ENCODE results near the gene AGFG2. TPM values are rescaled to one million over a fixed set of nuclear protein-coding genes. Genes with fewer than 3 reads are reported as not detected.
A peak's percentile ranks its signal among the peaks of the same experiment; 100 is the strongest.
"Not testable (repeated sequence)": the region's sequence is repeated elsewhere in the genome, so short reads cannot be mapped to it uniquely, and the experiment has no call there.

AGFG2 gene
- total RNA-seq, 1 donor: 10.5 TPM

DNA sequence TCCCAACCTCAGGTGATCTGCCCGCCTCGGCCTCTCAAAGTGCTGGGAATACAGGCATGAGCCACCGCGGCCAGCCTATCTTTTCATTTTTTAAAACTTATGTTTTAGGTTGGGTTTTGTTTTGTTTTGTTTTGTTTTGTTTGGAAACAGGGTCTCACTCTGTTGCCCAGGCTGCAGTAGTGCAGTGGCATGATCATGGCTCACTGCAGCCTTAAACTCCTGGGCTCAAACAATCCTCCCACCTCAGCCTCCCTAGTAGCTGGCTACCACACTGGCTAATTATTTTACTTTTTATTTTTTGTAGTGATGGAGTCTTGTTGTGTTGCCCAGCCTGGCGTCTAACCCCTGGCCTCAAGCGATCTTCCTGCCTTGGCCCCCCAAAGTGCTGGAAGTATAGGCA, 19.4 kb upstream of the AGFG2 start:
- no peak for DNase-seq (ENCODE audit: low read depth in 2 of 3, low spot score in 2 of 3)

DNA sequence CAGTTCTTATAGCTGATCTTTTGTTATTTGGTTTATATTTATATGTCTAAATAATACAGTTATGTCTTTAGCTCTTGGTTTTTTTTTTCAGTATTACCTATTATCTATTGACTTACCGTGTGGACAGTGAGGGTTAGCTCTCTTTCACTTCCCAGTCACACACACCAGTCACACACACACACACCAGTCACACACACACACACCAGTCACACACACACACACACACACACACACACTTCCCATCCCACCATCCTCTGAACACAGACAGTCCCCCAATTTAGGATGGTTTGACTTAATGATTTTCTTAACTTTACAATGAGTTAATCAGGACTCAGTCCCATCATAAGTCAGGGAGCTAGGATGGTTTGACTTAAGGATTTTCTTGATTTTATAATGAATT, 18.9 kb upstream of the AGFG2 start:
- no peak for DNase-seq (ENCODE audit: low read depth in 2 of 3, low spot score in 2 of 3)

DNA sequence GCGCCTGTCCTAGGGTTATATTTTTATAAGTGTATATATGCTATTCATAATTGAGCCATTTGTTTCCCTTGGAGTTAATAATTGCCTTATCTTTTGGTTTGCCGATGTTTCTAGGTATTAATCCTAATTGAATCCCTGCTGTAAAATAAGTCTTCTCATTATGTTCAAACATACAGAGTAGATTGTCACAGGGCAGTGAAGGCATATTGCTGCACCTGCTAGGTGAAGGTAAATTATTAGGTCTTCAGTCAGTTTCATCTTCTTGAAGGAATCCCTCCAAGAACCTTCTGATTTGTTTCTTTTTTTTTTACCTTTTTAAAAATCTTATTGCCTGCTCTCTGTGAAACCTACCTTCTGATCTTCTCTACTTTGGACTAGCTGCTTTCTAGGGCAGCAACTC, 17.9 kb upstream of the AGFG2 start:
- no peak for DNase-seq (ENCODE audit: low read depth in 2 of 3, low spot score in 2 of 3)

DNA sequence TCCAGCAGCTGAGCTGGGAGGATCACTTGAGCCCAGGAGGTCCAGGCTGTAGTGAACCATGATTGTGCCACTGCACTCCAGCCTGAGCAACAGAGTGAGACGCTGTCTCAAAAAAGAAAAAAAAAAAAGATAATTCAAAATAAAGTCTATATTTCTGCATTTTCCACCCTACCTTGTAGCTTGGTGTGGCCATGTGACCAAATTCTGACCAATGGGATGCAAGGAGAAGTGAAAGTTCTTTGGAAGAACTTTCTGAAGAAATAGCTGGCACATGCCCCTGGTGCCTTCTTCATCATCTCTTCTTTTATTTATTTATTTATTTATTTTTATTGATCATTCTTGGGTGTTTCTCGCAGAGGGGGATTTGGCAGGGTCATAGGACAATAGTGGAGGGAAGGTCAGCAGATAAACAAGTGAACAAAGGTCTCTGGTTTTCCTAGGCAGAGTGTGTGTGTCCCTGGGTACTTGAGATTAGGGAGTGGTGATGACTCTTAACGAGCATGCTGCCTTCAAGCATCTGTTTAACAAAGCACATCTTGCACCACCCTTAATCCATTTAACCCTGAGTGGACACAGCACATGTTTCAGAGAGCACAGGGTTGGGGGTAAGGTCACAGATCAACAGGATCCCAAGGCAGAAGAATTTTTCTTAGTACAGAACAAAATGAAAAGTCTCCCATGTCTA, 17.0 kb upstream of the AGFG2 start:
- DNase-seq (ENCODE audit: low read depth in 2 of 3, low spot score in 2 of 3): not testable (repeated sequence)

DNA sequence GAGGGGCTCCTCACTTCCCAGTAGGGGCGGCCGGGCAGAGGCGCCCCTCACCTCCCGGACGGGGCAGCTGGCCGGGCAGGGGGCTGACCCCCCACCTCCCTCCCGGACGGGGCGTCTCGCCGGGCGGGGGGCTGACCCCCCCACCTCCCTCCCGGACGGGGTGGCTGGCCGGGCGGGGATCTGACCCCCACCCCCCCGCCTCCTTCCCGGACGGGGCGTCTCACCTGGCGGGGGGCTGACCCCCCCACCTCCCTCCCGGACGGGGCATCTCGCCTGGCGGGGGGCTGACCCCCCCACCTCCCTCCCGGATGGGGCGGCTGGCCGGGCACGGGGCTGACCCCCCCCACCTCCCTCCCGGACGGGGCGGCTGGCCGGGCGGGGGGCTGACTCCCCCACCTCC, 15.8 kb upstream of the AGFG2 start:
- not testable (repeated sequence) for DNase-seq (ENCODE audit: low read depth in 2 of 3, low spot score in 2 of 3)

DNA sequence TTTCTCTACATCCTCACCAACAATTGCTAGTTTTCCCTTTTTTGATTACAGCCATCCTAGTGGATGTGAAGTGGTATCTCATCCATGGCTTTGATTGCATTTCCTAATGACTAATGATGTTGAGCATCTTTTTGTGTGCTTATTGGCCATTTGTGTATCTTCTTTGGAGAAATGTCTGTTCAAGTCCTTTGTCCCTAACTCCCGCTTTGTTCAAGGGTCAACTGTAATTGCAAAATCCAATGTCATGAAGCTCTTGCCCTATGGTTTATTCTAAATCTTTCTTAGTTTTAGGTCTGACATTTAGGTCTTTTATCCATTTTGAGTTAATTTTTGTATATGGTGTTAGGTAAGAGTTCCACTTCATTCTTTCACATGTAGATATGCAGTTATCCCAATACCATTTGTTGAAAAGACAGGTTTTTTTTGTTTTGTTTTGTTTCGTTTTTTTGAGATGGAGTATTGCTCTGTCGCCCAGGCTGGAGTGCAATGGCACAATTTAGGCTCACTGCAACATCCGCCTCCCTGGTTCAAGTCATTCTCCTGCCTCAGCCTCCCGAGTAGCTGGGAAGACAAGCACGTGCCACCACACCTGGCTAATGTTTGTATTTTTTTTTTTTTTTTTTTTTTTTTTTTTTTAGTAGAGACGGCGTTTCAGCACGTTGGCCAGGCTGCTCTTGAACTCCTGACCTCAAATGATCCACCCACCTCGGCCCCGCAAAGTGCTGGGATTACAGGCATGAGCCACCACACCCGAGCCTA, 10.7 kb upstream of the AGFG2 start:
- DNase-seq (ENCODE audit: low read depth in 2 of 3, low spot score in 2 of 3): not testable (repeated sequence)

DNA sequence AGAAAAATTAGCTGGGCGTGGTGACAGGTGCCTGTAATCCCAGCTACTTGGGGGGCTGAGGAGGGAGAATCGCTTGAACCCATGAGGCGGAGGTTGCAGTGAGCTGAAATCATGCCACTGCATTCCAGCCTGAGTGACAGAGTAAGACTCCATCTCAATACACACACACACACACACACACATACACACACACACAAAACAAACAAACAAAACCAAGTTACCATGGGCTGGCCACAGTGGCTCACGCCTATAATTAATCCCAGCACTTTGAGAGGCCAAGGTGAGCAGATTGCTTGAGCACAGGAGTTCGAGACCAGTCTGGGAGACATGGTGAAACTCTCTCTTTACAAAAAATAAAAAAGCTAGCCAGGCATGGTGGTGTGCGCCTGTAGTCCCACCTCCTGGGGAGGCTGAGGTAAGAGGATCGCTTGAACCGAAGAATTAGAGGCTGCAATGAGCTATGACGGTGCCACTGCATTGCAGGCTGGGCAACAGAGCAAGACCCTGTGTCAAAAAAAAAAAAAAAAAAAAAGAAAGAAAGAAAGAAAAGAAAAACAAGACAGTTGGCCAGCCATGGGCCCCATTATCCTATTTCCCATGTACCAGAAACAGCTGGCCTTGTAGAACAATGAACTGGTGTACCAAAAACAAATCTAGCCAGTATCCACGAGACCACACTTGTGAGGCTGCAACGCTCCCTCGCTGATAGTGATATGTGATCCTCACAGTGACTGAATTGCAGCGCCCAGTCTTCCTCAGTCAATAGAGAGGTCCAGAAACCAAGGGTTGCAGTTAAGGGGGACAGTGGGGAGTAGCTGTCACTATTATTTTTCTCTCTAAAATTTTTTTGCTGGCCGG, 6.6 kb upstream of the AGFG2 start:
- DNase-seq (ENCODE audit: low read depth in 2 of 3, low spot score in 2 of 3): no peak

DNA sequence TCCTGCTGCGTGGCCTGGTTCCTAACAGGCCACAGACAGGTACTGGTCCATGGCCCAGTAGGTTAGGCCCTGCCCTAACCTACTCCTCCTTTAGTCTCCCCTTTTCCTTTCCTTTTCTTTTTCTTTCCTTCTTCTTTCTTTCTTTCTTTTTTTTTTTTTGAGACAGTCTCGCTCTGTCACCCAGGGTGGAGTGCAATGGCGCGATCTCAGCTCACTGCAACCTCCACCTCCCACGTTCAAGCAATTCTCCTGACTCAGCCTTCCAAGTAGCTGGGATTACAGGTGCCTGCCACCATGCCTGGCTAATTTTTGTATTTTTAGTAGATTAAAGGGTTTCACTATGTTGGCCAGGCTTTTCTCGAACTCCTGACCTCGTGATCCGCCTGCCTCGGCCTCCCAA, 3.0 kb upstream of the AGFG2 start:
- DNase-seq (ENCODE audit: low read depth in 2 of 3, low spot score in 2 of 3): not testable (repeated sequence)

DNA sequence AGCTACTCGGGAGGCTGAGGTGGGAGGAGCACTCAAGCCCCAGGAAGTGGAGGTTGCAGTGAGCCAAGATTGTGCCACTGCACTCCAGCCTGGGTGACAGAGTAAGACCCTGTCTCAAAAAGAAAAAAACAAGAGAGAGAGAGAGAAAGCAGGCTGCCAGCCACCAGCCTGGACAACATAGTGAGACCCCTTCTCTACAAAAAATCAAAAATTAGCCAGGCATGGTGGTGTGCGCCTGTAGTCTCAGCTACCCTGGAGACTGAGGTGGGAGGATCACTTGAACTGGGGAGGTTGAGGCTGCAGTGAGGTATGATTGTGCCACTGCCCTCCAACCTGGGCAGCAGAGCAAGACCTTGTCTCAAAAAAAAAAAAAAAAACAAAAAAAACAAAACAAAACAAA, 2.3 kb upstream of the AGFG2 start:
- not testable (repeated sequence) for DNase-seq (ENCODE audit: low read depth in 2 of 3, low spot score in 2 of 3)

DNA sequence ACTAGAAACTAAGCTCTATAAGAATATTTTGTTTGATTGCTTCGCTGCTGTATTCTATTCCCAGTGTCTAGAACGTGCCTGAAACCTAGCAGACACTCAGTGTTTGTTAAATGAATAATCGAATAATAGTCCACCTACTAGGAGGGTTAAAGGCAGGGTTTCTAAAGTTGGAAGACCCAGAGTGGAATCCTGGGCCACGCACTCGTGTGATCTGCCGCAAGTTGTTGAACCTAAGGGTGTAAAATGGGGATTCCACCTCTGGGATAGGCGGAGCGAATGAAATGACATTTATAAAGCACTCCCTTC, 702 bp upstream of the AGFG2 start:
- DNase-seq (ENCODE audit: low read depth in 2 of 3, low spot score in 2 of 3): no peak

DNA sequence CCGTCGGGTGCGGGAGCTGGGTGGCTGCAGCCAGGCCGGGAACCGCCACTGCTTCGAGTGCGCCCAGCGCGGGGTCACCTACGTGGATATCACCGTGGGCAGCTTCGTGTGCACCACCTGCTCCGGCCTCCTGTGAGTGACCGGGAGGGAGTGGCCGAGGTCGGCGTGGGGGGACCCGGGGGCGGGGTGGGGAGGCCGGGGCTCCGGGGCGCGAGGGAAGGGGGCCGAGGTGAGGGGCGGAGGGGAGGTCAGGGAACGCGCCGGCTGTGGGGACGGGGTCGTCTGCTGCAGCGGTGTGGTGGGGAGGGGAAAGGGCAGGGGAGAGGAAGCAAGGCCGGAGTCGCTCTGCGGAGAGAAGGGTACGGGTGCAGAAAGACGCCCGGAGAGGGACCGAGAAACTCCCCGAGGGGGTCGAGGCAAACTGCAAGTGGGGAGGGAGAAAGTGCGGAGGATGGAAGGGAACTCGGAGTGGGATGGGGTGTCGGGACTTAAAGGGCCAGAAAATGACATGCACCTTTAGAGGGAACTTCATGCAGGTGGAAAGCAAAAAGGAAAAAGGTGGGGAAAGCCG, 518 bp downstream of the AGFG2 start:
- DNase-seq (ENCODE audit: low read depth in 2 of 3, low spot score in 2 of 3): peak in 1 of 3 donors; percentile 6

DNA sequence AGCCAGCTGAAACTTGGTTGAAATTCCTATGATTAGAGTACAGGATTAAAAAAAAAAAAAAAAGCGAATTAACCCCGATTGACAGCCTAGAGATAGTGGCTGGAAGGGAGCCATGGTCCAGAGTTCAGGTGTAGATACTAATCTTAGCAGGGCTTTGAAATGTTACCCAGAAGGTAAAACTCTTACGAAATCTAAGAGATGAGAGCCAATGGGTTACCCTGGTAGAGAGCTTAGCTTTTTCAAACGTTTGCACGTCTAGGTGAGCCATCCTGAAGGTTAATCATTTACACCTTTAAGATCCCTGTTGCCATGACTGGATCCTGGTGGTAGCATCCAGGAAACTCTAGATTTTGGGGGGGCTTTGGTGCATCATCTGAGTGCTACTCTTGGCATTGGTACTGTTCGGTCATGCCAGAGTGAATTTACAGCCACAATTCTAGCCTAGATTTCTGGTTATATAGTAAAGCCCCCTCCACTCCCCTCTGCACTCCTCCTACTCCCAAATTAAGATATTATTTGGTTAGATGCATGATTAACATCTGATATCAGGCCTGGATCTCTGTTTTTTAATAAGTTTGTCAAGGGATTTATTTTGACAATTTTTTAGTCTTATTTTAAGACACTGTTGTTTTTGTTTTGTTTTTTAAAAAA, 1.2 kb downstream of the AGFG2 start:
- no peak for DNase-seq (ENCODE audit: low read depth in 2 of 3, low spot score in 2 of 3)

DNA sequence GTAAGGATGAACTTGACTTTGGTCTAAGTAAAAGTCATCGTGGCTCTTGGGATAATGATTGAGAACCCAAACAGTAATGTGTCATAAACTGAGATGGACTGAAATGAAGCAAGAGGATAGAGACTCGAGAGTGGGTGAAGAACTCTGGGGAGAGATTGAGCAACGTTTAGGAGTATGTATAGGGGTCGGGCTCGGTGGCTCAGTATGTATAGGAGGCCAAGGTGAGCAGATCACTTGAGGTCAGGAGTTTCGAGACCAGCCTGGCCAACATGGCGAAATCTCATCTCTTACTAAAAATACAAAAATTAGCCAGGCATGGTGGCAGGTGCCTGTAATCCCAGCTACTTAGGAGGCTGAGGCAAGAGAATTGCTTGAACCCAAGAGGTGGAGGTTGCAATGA, 2.3 kb downstream of the AGFG2 start:
- DNase-seq (ENCODE audit: low read depth in 2 of 3, low spot score in 2 of 3): not testable (repeated sequence)

DNA sequence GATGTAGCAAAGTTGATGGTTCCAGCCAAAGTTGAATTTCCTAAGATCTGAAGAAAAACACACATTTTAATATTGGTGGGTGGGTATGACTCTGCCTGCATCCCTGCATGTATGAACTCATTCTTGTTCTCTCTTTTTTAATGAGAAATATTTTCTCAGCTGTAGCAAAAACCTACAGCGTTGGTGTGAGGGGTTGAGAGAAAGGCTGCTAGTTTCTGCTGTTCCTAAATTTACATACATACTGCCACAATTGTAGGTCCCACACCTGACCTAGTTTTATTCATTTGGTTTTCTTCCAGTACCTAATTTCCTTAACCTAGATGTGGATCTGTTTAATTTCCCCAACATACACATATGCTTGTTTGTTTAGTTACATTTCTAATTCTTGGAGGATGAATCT, 4.6 kb downstream of the AGFG2 start:
- no peak for DNase-seq (ENCODE audit: low read depth in 2 of 3, low spot score in 2 of 3)

DNA sequence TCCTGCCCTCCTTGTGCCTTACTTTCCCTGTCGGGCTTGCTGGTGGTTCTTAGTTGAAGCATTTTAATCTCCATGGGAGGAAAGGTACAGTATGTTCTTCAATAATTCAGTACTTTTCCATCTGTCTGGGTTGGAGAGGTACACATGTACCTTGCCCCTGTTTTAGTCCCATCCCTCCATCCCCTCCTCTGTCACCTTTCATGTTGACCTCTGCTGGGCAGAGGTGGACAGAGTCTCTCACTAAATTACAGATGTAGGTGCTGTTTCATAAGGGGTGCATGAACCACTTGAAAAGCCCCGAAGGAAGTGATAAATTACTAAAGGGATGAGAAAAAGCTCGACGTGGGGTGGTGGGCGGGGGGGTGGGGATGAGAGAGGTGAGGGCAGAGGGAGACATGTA, 5.4 kb downstream of the AGFG2 start:
- DNase-seq (ENCODE audit: low read depth in 2 of 3, low spot score in 2 of 3): no peak

DNA sequence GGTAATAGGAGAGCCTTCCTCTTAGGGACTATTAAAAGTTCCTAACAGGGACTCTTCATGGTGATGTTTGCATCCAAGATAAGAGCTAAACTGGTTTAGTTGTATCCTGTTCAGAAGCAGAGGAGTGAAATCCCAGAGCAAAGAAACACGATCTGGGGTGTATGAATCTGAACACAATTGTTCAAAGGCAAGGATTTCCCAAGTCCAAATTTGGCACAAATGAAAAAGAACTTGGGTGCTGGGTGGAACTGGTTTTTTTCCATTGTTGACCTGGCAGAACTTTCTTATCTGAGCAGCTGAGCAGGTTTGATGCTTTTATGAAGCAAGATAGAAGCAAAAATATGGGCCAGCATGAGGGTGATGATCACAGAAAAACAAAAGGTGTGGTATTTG, 6.0 kb downstream of the AGFG2 start:
- no peak for DNase-seq (ENCODE audit: low read depth in 2 of 3, low spot score in 2 of 3)

DNA sequence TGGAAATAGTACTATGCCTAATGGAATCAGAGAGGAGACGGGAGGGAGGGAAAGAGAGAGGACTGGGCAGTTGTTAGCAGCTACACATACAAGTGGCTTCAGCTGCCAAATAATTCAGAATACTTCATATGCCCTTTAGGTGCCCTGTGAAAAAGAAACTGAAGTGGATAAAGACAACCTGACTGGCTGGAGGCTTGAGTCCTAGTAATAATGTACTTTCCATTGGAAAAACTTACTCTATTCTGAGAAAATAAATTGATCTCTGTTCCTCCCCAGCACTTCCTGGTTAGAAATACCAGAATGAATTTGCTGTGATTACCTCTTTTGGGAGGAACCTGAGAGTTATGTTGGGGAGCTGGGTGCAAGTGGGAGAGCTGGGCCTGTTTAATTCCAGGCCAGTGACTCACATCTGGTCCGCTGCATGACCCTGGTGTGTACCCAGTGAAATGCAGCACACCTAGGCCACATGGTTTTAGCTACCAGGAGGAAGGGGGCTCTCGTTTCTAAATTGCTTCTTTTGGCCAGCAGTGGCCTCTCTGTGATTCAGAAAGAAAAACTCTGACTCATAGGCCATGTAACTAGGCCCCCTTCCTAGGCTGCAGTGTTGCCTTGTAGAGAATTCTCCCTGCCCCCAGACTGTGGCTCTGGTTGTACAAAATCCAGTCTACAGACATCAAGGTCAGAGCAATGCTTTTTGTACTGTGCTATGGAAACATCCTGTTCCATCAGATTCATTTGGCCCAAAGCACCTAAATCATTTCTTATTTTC, 6.5 kb downstream of the AGFG2 start:
- peak in 2 of 3 donors; percentile 66 to 73 for DNase-seq (ENCODE audit: low read depth in 2 of 3, low spot score in 2 of 3)

DNA sequence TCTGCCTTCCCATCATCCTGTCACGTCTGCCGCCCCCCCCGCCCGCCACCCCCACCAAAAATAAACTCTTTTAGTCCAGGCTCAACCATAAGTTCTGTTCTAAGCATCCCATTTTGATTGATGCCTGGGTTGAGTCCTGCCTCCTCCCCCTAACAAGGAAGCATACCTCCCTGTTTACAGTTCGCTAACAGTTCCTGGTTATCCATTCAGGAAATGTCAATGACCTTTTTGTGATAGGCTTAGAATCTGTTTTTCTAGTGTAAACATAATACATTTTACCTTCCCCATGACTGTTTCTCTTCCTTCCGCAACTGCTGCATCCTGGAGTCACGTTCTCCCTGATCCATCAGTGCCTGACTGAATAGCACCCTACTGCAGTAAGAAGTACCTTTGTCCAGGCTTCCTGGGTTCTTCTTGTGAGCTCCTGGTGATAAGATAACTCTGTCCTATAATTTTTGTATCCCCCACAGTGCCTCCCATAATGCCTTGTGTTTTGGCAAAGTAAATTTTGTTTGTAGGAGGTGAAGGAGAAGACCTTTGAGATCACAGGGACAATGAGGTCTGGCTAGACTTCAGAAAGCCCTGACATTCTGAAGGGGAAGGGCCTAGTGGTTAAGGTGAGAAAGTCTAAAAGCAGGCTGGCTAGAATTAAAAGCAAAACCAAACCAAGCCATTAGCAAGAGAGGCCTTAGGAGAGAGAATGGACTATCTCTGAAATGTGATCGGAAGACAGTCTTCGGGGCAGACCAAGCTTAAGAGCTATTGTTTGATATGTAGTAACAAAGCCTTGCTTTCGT, 7.3 kb downstream of the AGFG2 start:
- DNase-seq (ENCODE audit: low read depth in 2 of 3, low spot score in 2 of 3): no peak

All from hematopoietic multipotent progenitor cell (in vitro differentiated cells).